ENCODE results near the gene PPP6R3.

The PPP6R3 gene

DNA sequence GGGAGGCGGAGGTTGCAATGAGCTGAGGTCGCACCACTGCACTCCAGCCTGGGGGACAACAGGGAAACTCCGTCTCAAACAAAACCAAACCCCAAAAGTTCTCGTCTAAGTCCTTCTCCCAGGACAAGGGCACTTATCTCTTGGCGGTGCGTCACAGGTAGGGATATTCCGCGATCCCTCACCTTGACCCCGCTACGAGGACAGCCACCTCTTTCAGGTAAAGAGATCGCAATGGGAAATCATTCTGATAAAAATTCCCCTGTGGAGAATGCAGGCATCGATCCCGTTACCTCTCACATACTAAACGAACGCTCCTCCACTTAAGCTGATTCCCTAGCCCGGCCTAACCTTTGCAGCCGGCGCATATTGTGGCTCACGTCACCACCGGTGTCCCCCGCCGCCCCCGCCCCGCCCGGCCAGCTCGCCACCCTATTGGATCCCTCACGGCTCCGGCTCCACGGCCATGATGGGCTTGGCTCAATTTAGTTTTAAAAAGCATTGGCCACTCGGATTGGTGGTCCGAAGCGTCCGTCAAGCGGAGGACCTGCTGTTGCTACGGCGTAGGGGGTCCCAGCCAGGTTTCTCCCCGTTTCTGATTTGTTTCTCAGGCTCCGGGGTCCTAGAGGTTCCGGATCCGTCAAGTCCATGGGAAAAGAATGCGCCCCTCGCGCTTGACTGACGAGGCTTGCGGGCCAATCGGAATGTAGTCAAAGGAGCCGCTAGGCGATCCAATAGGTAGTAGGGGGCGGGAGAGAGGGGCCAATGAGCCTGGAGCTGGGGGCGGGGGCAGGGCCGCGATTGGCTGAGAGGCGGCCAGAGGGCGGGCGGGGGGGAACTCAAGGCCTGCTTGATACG, 439 bp upstream of the PPP6R3 start:
- no peak for TF ChIP-seq GATA3 (IDR thresholded peaks at IDR 0.05; ENCODE audit: low read depth, low read length)
- no peak for TF ChIP-seq GATA2 (IDR thresholded peaks at IDR 0.05; ENCODE audit: low read depth, low read length)

DNA sequence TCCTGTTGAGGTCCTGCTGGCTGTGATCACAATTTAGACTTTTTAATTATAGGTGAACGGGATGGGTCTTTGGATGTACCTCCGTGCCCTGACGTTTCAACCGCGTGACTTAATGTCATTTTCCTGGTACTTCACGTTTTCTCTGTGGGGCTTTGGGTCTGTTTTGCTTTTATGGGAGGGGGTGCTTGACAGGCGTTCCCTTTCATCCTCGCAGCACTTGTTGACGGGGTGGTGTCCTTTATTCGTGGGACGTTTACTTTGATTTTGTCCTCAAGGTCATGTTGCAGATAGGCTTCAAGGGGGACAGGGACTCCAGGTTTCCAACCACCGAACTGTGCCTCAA, 994 bp downstream of the PPP6R3 start:
- TF ChIP-seq GATA3 (IDR thresholded peaks at IDR 0.05; ENCODE audit: low read depth, low read length) = no peak
- no peak for TF ChIP-seq GATA2 (IDR thresholded peaks at IDR 0.05; ENCODE audit: low read depth, low read length)

DNA sequence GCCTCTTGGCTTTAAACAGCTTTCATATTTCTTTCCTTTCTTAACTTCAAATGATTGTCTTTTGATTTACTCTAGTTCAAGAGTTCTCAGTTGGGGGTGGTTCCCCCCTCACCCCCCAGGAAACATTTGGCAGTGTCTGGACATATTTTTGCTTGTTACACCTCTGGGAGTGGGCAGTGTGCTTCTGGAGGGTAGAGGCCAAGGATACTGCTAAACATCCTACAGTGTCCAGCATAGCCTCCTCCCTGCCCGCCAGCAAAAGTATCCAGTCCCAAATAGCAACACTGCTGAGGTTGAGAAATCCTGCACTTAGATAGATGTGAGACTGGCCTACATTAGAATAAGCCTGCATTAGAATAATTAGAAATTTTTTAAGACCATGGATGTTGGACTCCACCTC, 3.2 kb downstream of the PPP6R3 start:
- TF ChIP-seq GATA2 (IDR thresholded peaks at IDR 0.05; ENCODE audit: low read depth, low read length) (no peak), GATA3 (IDR thresholded peaks at IDR 0.05; ENCODE audit: low read depth, low read length) (no peak)

DNA sequence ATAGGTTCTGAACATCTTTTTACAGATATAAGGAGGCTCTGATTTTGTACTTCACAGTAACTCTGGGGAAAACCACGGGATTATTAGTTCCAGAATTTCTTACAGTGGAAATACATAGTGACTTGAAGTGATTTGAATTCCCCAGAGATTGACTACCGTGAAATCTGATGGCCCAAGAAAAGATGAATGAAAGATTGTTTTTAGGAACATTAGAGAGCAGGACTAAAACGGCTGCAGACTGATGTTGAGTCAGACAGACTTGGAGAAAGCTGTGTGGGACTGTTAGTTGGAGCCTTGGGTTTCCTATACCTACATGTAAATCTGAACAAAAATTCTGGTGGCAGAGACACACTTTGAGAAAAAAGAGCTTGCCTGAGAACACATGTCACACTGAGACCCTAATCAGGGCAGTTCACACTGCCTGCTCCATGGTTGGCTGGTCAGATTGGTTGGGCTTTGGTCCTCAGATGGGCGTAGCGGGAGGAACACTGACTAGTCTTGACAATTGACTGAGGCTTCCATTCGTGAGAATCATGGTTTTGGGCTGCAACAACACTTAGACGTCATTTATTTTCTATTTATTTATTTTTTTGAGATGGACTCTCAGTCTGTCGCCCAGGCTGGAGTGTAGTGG, 6.8 kb downstream of the PPP6R3 start:
- TF ChIP-seq GATA2 (IDR thresholded peaks at IDR 0.05; ENCODE audit: low read depth, low read length) (no peak), GATA3 (IDR thresholded peaks at IDR 0.05; ENCODE audit: low read depth, low read length) (no peak)

DNA sequence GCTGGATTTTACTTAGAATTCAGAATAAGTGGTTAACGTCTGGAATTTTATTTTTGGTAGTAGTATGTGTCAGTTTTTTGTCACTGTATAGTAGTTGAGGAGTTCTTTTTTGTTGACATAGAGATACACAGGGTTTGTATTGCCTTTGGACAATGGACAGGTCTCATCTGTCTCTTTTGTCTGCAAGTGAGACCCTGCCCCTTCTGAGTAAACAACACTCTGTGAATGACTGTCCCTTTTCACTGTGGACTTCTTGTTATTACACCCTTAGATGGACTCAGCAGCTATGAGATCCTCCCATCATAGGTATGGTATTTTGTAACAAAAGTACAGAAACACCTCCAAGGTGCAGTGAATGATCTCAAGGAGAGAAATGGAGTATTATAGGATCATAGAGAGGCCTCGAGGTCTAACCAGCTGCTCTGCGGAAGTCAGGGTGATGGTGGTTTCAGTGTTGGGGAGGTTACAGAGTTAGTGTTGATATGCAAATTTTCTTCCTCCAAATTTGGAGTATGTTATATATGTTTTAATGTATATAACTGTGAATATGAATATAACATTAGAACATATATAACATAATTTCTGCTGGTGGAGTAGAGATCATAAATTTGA, 7.8 kb downstream of the PPP6R3 start:
- TF ChIP-seq GATA3 (IDR thresholded peaks at IDR 0.05; ENCODE audit: low read depth, low read length) = no peak
- no peak for TF ChIP-seq GATA2 (IDR thresholded peaks at IDR 0.05; ENCODE audit: low read depth, low read length)

DNA sequence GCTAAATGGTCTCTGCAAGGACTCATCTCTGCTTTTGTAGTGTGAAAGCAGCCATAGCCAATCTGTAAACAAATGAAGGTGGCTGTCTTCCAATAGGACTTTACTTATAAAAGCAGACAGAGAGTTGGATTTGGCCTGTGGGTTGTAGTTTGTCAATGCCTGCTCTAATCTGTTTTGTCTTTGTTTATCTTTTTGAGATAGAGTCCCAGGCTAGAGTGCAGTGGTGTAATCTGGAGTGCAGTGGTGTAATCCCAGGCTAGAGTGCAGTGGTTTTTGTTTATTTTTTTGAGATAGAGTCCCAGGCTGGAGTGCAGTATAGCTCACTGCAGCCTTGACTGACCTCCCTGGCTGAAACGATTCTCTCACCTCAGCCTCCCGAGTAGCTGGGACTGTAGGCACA, 8.6 kb downstream of the PPP6R3 start:
- TF ChIP-seq GATA3 (IDR thresholded peaks at IDR 0.05; ENCODE audit: low read depth, low read length) = no peak
- TF ChIP-seq GATA2 (IDR thresholded peaks at IDR 0.05; ENCODE audit: low read depth, low read length) = 0 out of 2 replicates have a peak, but pooled peaks have one; percentile 6

DNA sequence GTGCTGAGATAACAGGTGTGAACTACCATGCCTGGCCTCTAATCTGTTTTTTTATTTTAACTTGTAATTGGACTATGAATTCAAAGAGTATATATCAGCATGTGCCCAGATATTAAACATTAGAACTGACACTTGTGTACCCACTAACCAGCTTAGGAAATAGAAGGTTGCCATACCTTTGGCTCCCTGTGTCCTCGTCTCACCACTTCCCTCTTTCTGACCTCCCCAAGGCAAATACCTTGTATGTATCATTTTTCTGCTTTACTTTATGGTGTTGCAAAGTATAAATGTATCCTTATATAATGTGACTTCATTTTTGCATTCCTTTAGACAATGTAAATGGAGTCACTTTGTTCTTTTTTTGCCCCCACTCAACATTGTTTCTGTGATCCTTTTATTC, 9.1 kb downstream of the PPP6R3 start:
- TF ChIP-seq GATA3 (IDR thresholded peaks at IDR 0.05; ENCODE audit: low read depth, low read length) (no peak), GATA2 (IDR thresholded peaks at IDR 0.05; ENCODE audit: low read depth, low read length) (no peak)

DNA sequence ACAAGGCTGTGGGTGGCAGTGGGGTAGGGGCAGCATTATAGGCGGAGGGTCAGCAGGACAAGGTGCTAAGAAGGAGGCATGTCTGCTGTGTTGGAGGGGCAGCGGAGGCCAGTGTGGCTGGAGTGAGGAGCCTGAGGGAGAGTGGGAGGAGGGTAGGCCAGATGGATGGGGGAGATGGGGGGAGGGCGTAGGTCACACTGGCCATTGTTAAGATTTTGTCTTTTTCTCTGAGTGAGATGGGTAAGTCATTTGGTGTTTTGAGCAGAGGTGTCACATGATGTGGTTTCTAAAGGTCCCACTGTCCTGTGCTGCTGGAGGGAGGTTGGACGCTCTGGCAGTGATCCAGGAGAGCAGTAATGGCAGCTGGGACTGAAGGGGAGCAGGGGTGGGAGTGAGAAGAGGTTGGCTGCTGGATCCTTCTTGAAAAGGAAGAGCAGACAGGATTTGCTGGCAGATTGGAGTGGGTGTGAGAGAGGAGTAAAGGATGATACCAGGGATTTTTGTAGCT, 9.8 kb downstream of the PPP6R3 start:
- no peak for TF ChIP-seq GATA3 (IDR thresholded peaks at IDR 0.05; ENCODE audit: low read depth, low read length)
- TF ChIP-seq GATA2 (IDR thresholded peaks at IDR 0.05; ENCODE audit: low read depth, low read length) = 0 out of 2 replicates have a peak, but pooled peaks have one; percentile 15

DNA sequence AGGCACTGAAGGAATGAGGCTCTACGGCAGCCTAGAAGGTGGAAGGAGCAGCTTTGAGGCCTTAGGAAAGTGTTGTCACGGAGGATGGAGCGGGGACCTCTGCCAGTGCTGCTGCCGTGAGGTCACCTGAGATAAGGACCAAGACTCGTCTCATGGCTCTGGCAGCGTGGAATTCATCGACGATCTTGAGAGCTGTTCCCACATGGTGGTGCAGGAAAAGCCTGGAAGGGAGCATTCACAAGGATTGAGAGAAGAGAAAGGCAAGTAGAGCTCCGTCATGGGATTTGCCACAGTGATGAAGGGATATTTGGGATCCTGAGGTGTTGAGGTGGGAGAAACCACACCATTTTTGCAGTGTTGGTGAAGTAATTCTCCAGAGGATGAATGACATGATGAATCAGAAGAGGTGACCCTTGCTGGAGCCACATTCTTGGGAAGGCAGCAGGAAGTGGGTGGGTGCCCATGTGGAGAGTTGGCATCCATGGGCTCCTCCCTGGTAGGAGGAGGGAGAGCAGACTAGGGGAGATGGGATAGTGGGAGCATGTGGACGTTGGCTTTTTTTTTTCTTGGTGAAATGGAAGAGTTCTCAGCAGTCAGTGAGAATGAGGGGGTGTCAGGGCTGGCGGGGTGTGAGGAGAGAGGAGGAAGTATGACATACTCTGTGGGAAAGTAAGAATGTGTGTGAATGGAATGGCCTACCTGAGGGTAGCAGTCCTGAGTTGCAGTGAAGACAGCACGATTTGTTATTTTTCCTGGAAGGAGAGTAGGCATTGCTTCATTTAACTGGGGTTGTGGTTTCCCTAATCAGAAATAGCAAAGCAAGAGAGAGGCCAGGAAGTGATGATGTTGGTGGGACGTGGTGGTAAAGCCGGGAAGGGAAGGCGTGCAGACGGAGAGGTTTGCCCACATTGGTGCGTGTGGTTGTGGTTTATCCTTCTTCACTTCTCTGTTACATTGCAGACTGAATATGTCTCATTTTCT, 11.1 kb downstream of the PPP6R3 start:
- no peak for TF ChIP-seq GATA3 (IDR thresholded peaks at IDR 0.05; ENCODE audit: low read depth, low read length)

DNA sequence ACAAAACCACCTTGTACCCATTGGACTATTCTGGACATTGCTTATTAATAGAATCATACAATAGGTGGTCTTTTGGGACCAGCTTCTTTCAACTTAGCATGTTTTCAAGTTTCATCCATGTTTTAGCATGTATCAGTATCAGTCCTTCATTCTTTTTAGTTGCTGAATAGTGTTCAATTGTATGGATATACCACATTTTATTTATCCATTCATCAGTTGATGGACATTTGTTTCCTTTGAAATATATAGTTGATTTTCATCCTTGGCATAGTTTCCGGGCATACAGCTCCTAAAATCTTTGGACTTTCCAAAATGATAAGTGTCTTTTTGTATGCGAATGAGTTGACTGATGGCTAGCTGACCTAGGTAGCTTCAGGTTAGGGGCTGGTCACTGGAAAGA, 12.2 kb downstream of the PPP6R3 start:
- no peak for TF ChIP-seq GATA3 (IDR thresholded peaks at IDR 0.05; ENCODE audit: low read depth, low read length)
- TF ChIP-seq GATA2 (IDR thresholded peaks at IDR 0.05; ENCODE audit: low read depth, low read length) = no peak

DNA sequence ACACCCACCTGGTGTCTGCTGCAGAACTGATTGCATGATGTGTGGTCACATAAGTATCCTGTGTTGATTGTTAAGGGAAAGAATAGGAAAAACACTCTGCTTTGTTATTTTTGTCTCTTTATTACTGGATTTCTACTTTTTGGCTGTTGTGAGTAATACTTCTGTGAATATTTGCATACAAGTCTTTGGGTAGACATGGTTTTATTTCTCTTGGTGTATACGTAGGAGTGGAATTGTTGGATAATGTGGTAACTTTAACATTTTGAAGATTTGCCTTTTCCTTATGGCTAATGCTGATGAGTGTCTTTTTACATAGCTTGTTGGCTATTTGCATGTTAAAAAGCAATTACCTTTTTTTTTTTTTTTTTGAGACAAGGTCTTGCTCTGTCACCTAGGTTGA, 13.1 kb downstream of the PPP6R3 start:
- TF ChIP-seq GATA2 (IDR thresholded peaks at IDR 0.05; ENCODE audit: low read depth, low read length) (no peak), GATA3 (IDR thresholded peaks at IDR 0.05; ENCODE audit: low read depth, low read length) (no peak)

DNA sequence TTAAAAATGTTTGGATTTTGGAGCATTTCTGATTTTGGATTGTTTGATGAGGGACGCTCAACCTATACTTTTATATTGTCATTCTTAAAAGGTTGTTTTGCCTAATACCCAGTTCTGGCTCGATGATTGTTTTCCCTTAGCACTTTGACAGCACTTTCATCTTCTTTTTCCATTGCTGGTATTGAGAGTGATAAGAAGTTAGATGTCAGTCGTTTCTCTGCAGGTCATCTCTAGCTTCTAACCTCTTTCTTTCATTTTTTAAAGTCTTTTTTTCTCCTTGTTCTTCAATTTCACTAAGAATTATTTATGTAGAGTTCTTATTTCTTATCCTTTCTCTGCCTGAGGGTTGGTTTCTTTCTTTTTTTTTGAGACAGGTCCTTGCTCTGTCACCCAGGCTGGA, 18.8 kb downstream of the PPP6R3 start:
- TF ChIP-seq GATA3 (IDR thresholded peaks at IDR 0.05; ENCODE audit: low read depth, low read length) (no peak), GATA2 (IDR thresholded peaks at IDR 0.05; ENCODE audit: low read depth, low read length) (no peak)

DNA sequence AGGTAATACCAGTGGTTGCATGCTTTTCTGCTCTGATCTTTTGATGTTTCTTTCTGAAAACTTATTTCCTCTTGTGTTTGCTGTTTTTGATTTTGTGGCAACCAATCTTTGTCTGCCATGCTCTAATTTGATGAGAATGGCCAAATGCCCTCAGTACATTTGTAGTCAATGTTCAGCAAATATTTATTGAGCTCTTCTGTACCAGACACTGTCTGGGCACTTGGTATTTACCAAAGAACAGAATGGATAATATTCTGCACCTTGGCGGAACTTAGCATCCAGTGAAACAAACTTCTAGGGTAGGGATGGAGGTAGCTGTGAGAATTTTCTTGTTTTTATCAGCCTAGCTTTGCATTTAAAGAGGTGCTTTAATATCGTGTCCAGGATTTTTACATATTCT, 19.6 kb downstream of the PPP6R3 start:
- TF ChIP-seq GATA3 (IDR thresholded peaks at IDR 0.05; ENCODE audit: low read depth, low read length) (no peak), GATA2 (IDR thresholded peaks at IDR 0.05; ENCODE audit: low read depth, low read length) (no peak)

Measured in SH-SY5Y (cell line).